ENCODE measurements around the gene VAPB. TPM values are rescaled to one million over a fixed set of nuclear protein-coding genes. Genes with fewer than 3 reads are reported as not detected.
"Not testable (repeated sequence)": the region's sequence is repeated elsewhere in the genome, so short reads cannot be mapped to it uniquely, and the experiment has no call there.

Gene VAPB
- total RNA-seq, 1 donor from 2014 or later, result 72.4 TPM

- ATAC-seq (no peak), DNase-seq (ENCODE audit: missing footprints) (no peak)
- intact Hi-C loops (cut with DNase I), result no loop called here
These were observed 13.3 kb downstream of the VAPB start for GRCh38 chr20:58402305-58402704.

GRCh38 chr20:58402827-58403226, 13.8 kb downstream of the VAPB start:
- DNase-seq (ENCODE audit: missing footprints), result no peak
- intact Hi-C loops (cut with DNase I), result no loop called here
- no peak for ATAC-seq

GRCh38 chr20:58403272-58403671, 14.2 kb downstream of the VAPB start:
- ATAC-seq (no peak), DNase-seq (ENCODE audit: missing footprints) (no peak)
- intact Hi-C loops (cut with DNase I), result no loop called here

- ATAC-seq, result peak; percentile 40
- intact Hi-C loops (cut with DNase I), result no loop called here
- no peak for DNase-seq (ENCODE audit: missing footprints)
These were observed 16.7 kb downstream of the VAPB start for GRCh38 chr20:58405504-58406291.

- intact Hi-C loops (cut with DNase I), result no loop called here
- DNase-seq (ENCODE audit: missing footprints) (no peak), ATAC-seq (no peak)
These were observed 17.5 kb downstream of the VAPB start for GRCh38 chr20:58406422-58407001.

GRCh38 chr20:58407201-58407873, 18.3 kb downstream of the VAPB start:
- DNase-seq (ENCODE audit: missing footprints), result no peak
- no peak for ATAC-seq
- intact Hi-C loops (cut with DNase I), result no loop called here

- ATAC-seq (peak; percentile 45), DNase-seq (ENCODE audit: missing footprints) (no peak)
- intact Hi-C loops (cut with DNase I), result no loop called here
These were observed 19.0 kb downstream of the VAPB start for GRCh38 chr20:58407966-58408557.

GRCh38 chr20:58408603-58409246, 19.7 kb downstream of the VAPB start:
- DNase-seq (ENCODE audit: missing footprints), result no peak
- no peak for ATAC-seq
- intact Hi-C loops (cut with DNase I), result no loop called here

GRCh38 chr20:58414216-58414615, 25.2 kb downstream of the VAPB start:
- DNase-seq (ENCODE audit: missing footprints); ATAC-seq; intact Hi-C loops (cut with DNase I): not testable (repeated sequence)

- intact Hi-C loops (cut with DNase I); DNase-seq (ENCODE audit: missing footprints); ATAC-seq: not testable (repeated sequence)
These were observed 25.8 kb downstream of the VAPB start for GRCh38 chr20:58414786-58415185.

- ATAC-seq, result no peak
- no peak for DNase-seq (ENCODE audit: missing footprints)
- intact Hi-C loops (cut with DNase I), result no loop called here
These were observed 27.0 kb downstream of the VAPB start for GRCh38 chr20:58416057-58416456.

GRCh38 chr20:58416835-58417234, 27.8 kb downstream of the VAPB start:
- DNase-seq (ENCODE audit: missing footprints) (no peak), ATAC-seq (no peak)
- intact Hi-C loops (cut with DNase I), result no loop called here

- intact Hi-C loops (cut with DNase I), result no loop called here
- DNase-seq (ENCODE audit: missing footprints) (no peak), ATAC-seq (no peak)
These were observed 28.4 kb downstream of the VAPB start for GRCh38 chr20:58417438-58417837.

- no peak for DNase-seq (ENCODE audit: missing footprints)
- intact Hi-C loops (cut with DNase I), result no loop called here
- no peak for ATAC-seq
These were observed 30.1 kb downstream of the VAPB start for GRCh38 chr20:58418949-58419748.

GRCh38 chr20:58420798-58421496, 31.9 kb downstream of the VAPB start:
- no peak for ATAC-seq
- DNase-seq (ENCODE audit: missing footprints), result no peak
- intact Hi-C loops (cut with DNase I), result no loop called here

GRCh38 chr20:58421497-58421850, 32.4 kb downstream of the VAPB start:
- no peak for DNase-seq (ENCODE audit: missing footprints)
- intact Hi-C loops (cut with DNase I), result no loop called here
- ATAC-seq, result no peak

- no peak for DNase-seq (ENCODE audit: missing footprints)
- ATAC-seq, result no peak
- intact Hi-C loops (cut with DNase I), result no loop called here
These were observed 35.4 kb downstream of the VAPB start for GRCh38 chr20:58424218-58424969.

Data from Right ventricle myocardium inferior (tissue), 1 donor.